GM19240 (cell line): ENCODE results near the gene ELK1.
A peak's percentile ranks its signal among the peaks of the same experiment; 100 is the strongest.

Experiments used
- DNase-seq: peaks from one replicate; pipeline ENCODE4 v3.0.0; 2011; ENCODE audit warnings: low spot score; ENCODE audit not compliant: insufficient read length

Gene ELK1

DNA sequence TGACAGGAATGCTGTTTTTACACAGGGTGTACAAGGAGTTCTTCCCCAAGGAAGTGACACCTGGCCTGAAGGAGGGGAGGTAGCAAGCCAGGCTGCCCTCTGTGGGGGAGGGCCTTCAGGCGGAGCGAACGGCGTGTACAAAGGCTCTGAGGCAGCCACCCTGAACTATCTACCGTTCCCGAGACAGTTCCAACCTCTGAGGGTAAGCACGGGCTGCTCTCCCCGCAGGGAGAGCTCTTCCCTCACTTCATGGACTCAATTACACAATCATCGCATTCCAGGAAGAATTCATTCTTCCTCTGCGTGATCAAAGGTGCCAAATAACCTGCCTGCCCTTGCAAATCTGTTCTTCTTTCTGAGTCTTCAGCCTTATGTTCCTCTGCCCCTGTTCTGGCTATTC is 4.8 kb downstream of the ELK1 start:
- no peak for DNase-seq

DNA sequence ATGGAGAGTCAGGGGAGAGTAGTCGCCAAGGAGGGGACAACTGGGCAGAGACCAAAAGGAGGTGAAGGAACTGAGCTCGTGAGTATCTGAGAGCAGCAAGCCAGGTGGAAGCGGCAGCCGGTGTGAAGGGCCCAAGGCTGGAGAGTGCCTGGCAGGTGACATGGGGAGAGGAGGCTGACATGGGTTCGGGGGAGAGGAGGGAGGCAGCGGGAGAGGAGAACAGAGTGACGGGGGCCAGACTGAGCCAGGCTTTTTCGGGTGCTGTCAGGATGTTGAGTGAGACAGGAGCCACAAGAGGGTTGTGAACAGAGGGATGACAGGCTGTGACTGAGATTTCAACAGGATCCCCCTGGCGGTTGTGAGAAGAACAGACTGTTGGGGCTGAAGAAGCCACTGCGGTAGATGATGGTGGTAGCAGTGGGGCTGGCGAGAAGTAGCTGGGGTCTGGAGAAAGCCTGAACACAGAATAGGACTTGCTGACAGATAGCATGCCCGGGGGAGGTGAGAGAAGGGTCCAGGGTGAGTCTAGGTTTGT is 5.7 kb downstream of the ELK1 start:
- no peak for DNase-seq

DNA sequence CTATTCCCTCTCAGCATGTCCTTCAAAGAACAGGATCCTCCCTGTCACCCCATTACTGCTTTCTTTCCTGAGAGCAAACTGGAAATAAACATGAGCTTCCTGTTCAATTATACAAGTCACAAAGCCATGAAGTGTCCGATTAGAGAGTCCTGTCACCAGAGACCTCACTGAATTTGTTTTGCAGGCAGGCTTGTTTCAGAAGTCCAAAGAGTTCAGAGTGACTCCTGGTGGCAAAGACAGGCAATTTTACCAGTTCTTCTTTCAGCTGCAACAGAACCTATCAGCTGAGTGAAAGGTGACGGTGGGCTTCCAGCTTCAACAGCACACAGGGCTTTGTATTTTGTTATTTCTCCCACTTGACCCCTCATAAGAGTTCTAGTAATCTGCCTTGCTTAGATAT is 6.4 kb downstream of the ELK1 start:
- DNase-seq, result no peak

DNA sequence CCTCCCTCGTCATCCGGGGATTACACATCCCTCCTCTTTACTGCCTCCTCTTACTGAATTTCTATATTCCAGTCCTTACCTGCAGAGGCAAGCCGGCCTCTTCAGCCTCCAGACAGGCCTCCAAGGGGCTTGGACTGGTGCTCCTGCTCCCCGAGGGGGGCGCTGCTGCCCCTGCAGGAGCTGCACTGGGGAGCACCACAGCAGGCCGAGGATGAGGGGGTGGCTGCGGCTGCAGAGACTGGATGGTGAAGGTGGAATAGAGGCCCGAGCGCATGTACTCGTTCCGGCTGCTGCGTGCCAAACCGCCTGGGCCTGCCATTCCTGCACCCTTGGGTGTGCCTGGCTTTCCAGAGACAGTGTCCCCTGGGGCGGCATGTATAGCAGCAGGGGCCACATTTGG is 11.5 kb downstream of the ELK1 start:
- DNase-seq, result no peak

DNA sequence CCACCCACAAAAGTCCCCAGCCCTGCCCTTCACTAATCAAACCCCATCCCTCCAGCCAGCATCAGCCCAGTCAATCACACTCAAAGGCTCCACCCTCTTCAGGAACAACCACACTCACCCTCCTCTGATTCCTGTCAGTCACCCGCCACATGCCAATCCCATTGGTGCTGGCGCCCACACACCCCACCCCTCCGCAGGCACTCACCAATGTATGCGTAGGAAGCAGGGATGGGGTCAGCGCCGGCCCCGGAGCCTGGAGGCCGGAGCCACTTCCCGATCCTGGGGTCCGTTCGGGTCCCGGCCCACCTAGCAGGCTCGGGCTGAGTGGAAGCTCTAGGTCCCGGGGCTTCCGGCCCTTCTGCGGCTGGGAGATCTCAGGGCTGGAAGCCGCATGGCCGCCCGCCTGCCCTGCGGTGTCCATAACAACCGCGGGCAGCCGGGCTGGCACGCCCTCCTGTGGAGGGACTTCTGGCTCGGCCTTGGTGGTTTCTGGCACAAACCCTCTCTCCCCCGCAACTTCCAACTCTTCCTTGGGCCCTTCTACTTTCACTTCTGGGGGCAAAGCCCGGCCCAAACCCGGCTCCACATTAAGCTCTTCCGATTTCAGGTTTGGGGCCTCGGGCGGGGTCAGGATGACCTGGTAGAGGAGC is 12.7 kb downstream of the ELK1 start:
- no peak for DNase-seq

DNA sequence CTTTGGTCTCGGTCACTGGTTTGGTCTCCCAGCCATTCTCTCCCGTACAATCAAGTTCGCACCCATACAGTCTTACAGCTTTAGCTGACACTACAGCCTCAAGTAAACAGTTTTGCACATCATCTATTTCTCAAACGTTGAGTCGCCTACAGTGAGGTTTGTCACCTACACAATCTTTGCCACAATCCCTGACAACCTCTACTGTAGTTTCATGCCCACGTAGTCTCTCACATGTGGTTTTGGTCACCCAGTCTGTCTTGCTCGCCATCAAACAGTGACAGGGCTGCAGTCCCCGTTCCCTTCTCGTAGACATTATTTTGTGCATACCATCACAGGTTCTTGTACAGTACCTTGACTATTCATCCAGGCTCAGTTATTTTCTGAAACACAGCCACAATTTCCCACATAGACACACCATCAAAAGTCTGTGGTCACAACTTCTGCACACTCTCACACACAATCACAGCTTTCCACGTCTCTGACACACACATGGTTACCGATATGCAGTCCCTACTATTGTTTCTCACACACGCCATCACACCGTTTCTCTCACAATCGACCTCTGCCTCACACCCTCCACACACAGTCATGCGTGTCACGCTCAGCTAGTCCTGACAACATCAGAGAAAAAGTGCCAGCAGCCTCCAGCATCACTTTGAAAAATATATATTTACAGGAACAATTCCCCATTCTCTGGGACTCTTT is 15.3 kb downstream of the ELK1 start:
- no peak for DNase-seq

DNA sequence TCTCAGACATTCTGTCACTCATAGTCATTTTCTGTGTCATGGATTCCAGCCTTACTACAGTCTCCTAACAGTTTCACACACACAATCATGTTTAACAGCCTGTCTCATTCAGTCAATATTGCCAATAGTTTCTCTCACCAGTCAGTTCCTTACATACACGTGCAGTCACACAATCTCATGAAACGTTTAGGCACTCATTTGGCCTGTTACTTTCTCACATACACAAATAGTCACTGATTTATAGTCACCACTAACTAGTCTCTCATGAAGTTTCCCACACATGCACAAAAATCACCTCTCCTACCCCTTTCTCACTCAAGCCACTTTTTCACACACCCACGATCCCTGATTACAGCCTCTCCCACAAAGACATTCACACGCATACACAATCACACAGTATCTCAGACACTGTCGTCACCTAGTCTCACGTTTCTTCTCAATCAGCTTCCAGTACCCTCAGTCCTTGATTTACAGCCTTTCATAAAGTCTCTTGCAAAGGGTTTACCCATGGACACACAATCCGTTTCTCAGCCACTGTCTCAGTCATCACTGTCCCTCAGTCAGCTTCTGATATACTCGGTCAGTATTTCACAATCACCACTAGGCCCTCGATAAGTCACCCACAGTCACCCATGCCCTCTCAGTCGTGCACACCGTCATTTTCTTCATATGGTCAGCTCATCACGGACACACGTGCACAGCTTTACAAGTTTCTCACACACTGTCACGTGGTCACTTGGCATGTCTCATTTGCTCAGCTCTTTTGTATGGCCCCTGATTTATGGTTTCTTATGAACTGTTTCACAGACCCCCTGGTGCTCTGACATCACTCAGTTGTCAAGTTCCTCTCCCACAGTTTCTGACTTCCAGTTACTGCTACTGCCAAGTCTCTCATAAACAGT is 16.4 kb downstream of the ELK1 start:
- DNase-seq, result no peak

DNA sequence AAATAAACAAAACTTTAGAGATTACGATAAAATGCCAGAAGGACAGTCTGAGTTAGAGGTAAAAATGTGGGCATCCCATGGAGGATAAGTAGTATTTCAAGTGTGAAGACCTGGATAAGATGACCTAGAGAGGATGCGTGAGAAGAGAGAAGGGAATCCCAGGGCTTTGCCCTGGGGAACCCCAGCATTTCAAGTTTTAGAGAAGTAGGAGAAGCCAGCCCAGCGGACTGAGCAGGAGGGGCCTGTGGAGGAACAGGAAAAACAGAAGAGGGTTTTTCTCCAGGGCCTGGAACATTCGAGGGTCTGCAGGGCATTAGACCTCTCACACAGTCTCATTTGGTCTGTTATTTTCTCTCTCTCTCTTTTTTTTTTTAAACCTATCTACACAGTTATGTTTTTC is 17.7 kb downstream of the ELK1 start:
- no peak for DNase-seq

DNA sequence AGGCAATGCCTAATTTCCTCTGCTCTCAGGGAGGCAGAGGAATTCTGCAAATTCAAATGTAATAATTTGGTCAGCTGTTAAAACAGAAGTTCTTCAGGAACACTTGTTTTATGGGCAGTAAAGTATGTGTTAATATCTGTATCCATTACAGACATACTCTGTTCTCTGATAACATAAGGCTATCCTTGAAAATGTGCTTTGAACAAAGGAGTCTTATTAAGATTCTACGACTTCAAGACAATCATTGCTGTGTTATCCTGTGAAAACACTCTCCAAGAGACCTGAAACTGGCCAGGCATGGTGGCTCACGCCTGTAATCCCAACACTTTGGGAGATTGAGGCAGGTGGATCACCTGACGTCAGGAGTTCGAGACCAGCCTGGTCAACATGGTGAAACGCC is 18.7 kb downstream of the ELK1 start:
- DNase-seq, result no peak

DNA sequence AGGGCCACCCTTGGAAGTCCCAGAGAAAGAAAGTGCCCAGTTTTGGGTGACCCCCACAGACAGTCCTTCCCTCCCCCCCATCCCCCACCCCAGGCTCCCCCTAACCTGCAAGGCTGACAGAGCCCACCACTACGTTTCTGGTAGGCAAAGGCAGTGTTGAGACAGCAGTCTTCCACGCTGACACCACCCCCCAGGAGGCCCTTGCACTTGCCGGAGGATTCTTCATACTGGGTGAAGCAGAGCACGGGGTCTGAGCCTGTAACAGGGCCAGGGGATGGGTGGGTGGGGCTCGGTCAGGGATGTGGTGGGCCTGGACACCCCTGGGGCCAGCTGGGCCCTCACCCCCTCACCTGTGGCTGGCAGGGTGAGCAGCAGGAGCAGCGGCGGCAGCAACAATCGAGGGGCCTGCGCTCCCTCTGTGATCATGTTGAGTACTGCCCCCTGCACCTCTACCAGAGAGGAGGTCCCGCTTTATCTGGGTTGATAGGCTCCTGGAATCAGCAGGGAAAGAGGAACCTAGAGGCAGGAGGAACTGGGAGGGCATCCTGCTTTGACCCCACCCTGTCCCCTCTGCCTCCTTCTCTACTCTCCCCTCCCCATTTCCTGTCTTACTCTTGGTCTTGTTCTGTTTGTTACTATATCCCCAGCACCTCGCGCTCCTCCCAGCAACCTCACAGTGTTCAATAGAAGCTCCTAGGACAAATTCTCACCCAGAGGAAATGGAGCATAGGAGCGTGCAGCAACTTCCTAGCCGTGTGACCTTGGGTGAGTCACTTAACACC is 20.8 kb downstream of the ELK1 start, which contains the start of gene CFP:
CFP (minus strand) TSS at position 512 of the 782 bp plus-strand sequence; CDS start at position 426, 86 bp downstream.
- DNase-seq, result no peak

DNA sequence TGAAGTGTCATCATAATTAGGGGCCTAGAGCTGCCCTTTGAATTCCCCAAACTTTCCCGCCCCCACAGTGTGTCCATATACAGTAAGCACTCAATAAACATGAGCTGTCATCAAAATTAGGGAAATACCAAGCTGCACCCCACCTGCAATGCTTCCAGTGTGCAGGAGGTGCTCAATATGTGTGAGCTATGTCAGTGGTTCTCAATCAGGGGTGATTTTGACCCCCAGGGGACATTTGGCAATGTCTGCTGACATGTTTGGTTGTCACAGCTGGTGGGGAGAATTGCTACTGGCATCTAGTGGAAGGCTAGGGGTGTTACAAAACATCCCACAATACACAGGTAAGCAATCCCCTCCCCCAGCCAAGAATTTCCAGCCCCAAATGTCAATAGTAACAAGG is 21.4 kb downstream of the ELK1 start:
- no peak for DNase-seq

DNA sequence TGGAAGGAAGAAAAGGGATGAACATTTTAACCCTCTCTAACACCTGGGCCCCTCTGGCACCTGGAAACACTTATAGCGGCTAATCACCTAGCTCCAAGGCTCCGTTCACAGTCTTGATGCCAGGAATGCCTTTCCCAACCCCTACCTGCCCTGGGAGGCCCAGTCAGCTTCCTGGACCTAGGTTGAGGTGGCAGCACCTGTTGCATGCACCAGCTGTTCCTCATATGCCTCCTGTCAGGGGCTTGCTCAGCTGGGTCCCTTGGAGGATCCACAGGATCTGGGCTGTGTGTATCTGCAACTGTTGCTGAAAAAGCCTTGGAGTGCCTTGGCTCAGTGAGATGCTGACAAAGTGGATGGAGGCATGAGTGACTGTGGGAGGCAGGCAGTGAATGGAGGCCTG is 25.0 kb downstream of the ELK1 start:
- DNase-seq, result no peak

DNA sequence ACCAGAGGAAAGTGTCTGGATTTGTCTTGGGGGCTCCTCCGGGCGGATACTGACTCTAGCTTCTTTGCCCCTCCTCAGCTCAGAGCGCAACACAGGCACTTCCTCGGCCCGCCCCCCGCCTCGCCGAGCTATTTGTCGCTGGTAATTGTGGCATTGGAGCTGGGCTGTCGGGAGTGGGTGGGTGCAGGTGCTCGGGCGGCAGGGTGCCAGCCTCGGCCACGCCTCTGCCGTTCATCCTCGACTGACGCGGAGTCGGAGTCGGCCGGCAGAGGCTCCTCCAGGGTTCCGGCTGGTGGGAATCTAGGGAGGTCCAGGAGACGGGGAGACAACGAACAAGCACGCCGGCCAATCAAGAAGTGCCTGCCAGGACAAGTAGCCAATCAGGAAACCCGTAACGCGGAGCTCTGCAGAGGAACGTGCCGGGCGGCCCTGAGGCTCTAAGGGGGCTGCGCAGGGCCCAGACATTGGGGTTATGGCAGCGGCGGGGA is 26.8 kb downstream of the ELK1 start:
- no peak for DNase-seq

DNA sequence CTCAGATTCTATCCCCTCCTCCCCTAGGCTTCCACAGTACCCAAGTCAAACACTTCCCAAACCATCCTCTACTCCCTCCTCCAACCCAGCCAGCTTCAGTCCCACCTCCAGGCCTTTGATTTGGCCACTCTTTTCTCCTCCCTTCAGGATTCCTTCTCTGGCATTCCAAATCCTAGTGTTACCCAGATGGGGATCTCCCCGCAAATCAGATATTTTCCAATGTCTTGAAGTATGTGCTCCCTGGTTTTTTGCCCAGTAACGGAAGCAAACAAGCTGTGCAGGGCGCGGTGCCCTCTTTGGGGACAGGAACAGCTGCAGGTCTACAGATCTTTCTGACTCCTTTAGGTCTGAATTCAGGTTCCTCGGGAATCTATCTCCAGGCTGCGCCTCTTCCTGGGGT is 28.5 kb downstream of the ELK1 start:
- DNase-seq, result no peak

DNA sequence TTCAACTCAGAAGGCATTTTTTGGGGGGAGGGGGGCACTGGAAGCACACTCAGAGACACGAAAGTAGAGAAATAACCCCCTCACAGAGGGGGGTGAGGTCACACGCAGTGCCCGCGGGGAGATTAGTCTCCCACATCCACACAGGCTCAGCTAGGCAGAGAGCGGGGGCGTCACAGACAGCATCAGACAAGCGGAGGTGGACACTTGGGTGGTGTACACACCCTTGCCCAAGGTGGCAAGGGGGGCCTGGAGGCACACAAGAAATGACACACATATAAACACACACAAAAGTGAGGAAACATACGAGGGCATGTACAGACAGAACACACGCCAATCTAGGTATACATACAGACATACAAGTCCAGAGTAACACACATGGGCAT is 30.1 kb downstream of the ELK1 start:
- DNase-seq, result no peak

DNA sequence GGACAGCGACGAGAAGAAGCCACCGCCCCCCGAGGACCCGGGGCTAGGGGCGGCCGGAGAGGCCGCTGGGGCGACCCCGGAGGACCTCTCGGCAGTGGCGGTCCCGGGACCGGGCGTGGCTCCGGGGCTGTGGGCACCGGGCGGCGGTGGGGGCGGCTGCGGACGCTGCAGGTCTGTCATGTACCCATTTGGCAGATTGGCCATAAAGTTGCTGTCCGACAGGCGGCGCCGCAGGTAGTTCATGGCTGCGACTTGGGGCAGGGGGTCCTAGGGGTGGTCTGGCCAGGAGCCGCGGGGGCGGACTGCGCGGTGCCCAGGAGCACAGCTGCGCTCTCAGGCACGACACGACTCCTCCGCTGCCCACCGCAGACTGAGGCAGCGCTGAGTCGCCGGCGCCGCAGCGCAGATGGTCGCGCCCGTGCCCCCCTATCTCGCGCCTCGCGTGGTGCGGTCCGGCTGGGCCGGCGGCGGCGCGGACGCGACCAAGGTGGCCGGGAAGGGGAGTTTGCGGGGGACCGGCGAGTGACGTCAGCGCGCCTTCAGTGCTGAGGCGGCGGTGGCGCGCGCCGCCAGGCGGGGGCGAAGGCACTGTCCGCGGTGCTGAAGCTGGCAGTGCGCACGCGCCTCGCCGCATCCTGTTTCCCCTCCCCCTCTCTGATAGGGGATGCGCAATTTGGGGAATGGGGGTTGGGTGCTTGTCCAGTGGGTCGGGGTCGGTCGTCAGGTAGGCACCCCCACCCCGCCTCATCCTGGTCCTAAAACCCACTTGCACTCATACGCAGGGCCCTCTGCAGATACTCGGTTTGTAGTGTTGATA is 30.7 kb downstream of the ELK1 start, which contains the start of gene SYN1:
SYN1 (minus strand) TSS at position 372 of the 817 bp plus-strand sequence; CDS start at position 243, 129 bp downstream.
- peak; percentile 76 for DNase-seq

DNA sequence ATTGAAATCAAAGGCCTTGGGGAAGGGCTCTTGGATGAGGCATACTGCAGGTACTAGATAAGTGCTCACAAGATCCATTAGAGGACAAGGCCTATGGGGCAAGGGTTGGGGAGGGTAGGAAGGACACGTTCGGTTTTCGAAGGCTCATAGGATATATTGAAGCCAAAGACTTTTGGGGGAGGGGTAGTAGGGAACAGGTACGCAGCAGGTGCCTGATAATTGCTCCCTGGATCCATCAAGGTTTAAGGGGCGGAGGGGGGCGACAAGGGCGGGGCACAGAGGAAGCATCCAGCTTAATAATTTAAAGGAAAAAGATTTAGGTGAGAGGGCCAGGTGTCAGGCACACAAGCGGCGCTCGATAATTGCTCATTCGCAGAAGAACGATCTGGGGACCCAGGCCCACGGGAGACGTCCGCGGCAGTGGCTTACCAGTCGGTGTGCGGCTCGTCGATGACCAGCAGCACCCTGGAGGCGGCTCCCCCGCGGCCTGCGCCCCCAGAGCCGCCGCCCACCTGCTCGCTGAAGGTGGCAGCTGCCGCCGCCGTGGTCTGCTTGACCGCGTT is 31.4 kb downstream of the ELK1 start:
- no peak for DNase-seq

DNA sequence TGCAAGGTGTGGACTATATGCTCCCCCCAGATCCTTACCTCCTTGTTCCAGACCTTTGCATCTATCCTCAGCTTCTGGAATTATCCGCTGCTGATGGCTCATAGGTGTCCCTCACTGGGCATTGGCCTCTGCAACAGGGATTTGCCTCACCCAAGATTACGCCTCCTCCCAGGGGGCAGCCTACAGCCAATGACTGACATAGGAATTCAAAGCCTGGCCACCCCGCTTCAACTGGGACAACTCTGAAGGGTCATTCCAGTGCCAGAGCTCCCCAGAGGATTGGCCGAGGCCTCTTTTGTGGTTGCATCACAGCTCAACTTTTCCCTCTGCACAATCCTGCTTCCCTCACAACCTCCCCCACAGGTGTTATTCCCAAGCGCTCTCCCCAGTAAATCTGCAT is 35.7 kb downstream of the ELK1 start:
- no peak for DNase-seq

DNA sequence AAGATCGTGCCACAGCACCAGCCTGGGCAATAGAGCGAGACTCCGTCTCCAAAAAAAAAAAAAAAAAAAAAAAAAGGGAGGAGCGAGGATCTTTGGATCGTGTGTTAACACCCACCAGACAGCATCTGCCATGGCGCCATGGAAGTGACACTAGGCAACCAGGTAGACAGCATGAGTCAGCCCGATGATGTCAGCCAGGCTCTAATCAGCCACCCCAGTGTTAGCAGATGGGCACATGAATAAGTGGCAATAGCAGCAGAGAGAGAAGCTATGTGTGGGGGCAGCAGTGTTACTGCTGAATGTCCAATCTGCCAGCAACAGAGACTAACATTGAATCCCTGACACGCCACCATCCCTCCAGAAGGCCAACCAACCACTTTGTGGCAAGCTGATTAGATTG is 37.3 kb downstream of the ELK1 start:
- DNase-seq, result no peak

DNA sequence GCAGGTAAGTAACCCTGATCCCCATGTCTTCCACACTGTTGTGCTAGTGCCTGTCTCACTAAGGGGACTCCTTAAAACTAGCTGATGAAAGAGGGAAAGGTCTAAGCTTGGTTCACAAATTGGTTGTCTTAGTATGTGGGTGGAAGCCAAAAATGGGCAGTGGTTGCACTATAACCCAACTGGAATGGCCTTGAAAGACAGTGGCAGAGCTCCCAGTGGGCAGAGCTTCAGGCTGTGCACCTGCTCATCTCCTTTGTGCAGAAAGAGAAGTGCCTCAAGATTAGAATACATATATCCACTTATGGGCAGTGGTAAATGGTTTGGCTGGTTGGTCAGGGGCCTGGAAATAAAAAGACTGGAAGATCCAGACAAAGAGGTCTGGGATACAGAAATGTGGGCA is 37.9 kb downstream of the ELK1 start:
- no peak for DNase-seq
